ENCODE data around the gene BRMS1L.
"Not testable (repeated sequence)": the region's sequence is repeated elsewhere in the genome, so short reads cannot be mapped to it uniquely, and the experiment has no call there.

BRMS1L gene

GRCh38 chr14:35826218-35826951 lies at the start of gene BRMS1L:
TSS of gene BRMS1L (plus strand) at chr14:35826338. CDS start at chr14:35826517, 179 bp downstream.
- peak; percentile 96 for DNase-seq (ENCODE audit: low read depth)

- DNase-seq (ENCODE audit: low read depth), result no peak
Observed at GRCh38 chr14:35776823-35777222, 49.3 kb upstream of the BRMS1L start.

- not testable (repeated sequence) for DNase-seq (ENCODE audit: low read depth)
Observed at GRCh38 chr14:35777550-35777949, 48.6 kb upstream of the BRMS1L start.

- DNase-seq (ENCODE audit: low read depth), result no peak
Observed at GRCh38 chr14:35779368-35779767, 46.8 kb upstream of the BRMS1L start.

- no peak for DNase-seq (ENCODE audit: low read depth)
Observed at GRCh38 chr14:35783699-35784098, 42.4 kb upstream of the BRMS1L start.

GRCh38 chr14:35786856-35787255 lies 39.3 kb upstream of the BRMS1L start:
- DNase-seq (ENCODE audit: low read depth), result no peak

GRCh38 chr14:35789651-35790050 lies 36.5 kb upstream of the BRMS1L start:
- no peak for DNase-seq (ENCODE audit: low read depth)

- no peak for DNase-seq (ENCODE audit: low read depth)
Observed at GRCh38 chr14:35797796-35798195, 28.3 kb upstream of the BRMS1L start.

- no peak for DNase-seq (ENCODE audit: low read depth)
Observed at GRCh38 chr14:35806006-35806907, 19.9 kb upstream of the BRMS1L start.

GRCh38 chr14:35807131-35807961 lies 18.8 kb upstream of the BRMS1L start:
- DNase-seq (ENCODE audit: low read depth), result no peak

- DNase-seq (ENCODE audit: low read depth), result no peak
Observed at GRCh38 chr14:35808076-35808637, 18.0 kb upstream of the BRMS1L start.

- peak; percentile 86 for DNase-seq (ENCODE audit: low read depth)
Observed at GRCh38 chr14:35808638-35809563, 17.2 kb upstream of the BRMS1L start, which contains the start of gene RALGAPA1. TSS of gene RALGAPA1 (minus strand) at chr14:35809295. CDS start at chr14:35808835, 460 bp downstream.

GRCh38 chr14:35809597-35809996 lies 16.5 kb upstream of the BRMS1L start:
- DNase-seq (ENCODE audit: low read depth), result no peak

- no peak for DNase-seq (ENCODE audit: low read depth)
Observed at GRCh38 chr14:35810963-35811362, 15.2 kb upstream of the BRMS1L start.

- DNase-seq (ENCODE audit: low read depth), result peak; percentile 66
Observed at GRCh38 chr14:35814371-35815005, 11.7 kb upstream of the BRMS1L start.

GRCh38 chr14:35818346-35819115 lies 7.6 kb upstream of the BRMS1L start:
- DNase-seq (ENCODE audit: low read depth), result no peak

- DNase-seq (ENCODE audit: low read depth), result no peak
Observed at GRCh38 chr14:35819591-35820540, 6.3 kb upstream of the BRMS1L start.

Data from activated T-cell treated with anti-CD3 and anti-CD28 coated beads for 48 hours (primary cell).